ENCODE data around the gene CD84. TPM values are rescaled to one million over a fixed set of nuclear protein-coding genes. Genes with fewer than 3 reads are reported as not detected.
A peak's percentile ranks its signal among the peaks of the same experiment; 100 is the strongest.
"Not testable (repeated sequence)": the region's sequence is repeated elsewhere in the genome, so short reads cannot be mapped to it uniquely, and the experiment has no call there.

The CD84 gene
- total and polyA plus RNA-seq, 11 donors, result 0.49 to 36.2 (median 1.4) TPM

DNA sequence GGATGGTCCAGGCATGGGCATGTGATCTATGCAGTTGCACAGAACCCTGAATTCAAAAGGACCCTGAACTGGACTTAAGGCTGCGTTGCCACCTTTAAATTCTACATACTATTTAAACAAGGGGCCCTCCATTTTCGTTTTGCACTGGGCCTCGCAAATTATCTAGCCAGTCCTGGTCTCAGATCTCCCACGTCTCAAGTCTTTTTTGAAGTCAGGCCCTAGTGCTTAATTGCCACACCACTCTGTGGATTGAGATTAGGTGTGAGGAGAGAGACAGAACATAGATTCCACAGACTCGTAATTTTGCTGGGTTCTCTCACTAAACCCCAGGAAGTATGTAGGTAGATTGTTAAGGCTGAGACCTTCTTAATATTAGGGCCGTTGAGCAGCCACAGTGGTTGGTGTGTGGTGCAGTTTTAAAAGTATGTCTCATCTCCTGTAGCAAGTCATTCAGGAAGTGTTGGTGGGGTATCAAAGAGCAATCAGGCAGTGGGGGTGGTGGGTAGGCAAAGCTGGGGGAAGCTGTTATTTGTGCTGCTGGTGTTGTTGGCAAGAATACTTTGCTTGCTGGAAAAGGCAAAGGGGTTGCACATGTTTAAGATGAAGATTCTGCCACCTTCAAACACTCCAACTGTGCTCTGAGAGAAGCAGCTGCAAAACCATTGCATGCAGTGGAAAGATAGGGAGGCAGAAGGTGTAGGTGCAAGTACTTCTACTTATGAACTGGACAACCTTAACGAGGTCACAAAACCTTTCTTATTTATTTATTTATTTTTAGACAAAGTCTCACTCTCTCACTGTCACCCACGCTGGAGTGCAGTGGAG lies 11.2 kb downstream of the CD84 start:
- ATAC-seq (no peak), DNase-seq (no peak)
- no peak for TF ChIP-seq POLR2A (IDR thresholded peaks at IDR 0.05)
- TF ChIP-seq, protein P1, sequence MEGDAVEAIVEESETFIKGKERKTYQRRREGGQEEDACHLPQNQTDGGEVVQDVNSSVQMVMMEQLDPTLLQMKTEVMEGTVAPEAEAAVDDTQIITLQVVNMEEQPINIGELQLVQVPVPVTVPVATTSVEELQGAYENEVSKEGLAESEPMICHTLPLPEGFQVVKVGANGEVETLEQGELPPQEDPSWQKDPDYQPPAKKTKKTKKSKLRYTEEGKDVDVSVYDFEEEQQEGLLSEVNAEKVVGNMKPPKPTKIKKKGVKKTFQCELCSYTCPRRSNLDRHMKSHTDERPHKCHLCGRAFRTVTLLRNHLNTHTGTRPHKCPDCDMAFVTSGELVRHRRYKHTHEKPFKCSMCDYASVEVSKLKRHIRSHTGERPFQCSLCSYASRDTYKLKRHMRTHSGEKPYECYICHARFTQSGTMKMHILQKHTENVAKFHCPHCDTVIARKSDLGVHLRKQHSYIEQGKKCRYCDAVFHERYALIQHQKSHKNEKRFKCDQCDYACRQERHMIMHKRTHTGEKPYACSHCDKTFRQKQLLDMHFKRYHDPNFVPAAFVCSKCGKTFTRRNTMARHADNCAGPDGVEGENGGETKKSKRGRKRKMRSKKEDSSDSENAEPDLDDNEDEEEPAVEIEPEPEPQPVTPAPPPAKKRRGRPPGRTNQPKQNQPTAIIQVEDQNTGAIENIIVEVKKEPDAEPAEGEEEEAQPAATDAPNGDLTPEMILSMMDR (IDR thresholded peaks at IDR 0.05), result no peak
- Histone ChIP-seq H3K9me3 (peaks cover 0 to 11% (median 1%) of the 10 kb centered on the region in 12 donors), H3K36me3 (peaks cover 0 to 18% (median 0%) of the 10 kb centered on the region in 9 donors), H3K4me1 (peaks cover 0 to 90% (median 0%) of the 10 kb centered on the region in 12 donors), H3K27ac (peak overlapping the region in 1 of 12 donors; percentile 81), H3K27me3 (peaks cover 0 to 3% (median 0%) of the 10 kb centered on the region in 9 donors), H3K4me3 (no peak overlapping the region)
- 52 to 77% (median 62%) methylated on average over 8 of the region's 8 CpGs for WGBS, 4 donors
- intact Hi-C loops (cut with DNase I), result no loop called here

DNA sequence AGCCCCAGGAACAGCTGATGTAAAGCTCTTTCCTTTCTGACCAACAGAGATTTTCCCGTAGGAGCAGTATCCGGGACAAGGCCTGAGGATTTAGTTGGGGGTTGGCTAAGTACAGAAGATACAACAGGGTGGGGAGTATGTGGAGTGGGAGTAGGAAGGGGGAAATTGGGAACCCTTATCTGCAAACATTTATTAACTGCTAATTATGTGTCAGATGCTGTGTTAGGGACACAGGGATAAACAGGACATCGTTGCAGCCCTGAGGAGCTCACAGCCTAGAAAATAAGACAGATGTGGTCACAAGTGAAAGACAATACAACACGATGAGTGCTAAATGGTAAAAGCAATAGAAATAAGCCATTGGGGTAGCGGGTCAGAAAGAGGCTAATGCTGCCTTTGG lies 12.0 kb downstream of the CD84 start:
- no peak for TF ChIP-seq POLR2A (IDR thresholded peaks at IDR 0.05)
- Histone ChIP-seq H3K27ac (peak overlapping the region in 1 of 12 donors; percentile 81), H3K4me3 (no peak overlapping the region), H3K27me3 (no peaks in the 10 kb centered on the region), H3K9me3 (peaks cover 0 to 18% (median 2%) of the 10 kb centered on the region in 12 donors), H3K4me1 (peaks cover 0 to 83% (median 0%) of the 10 kb centered on the region in 12 donors), H3K36me3 (peaks cover 0 to 20% (median 0%) of the 10 kb centered on the region in 9 donors)
- intact Hi-C loops (cut with DNase I), result no loop called here
- WGBS, 4 donors, result 69 to 72% (median 71%) methylated on average over 5 of the region's 5 CpGs
- no peak for DNase-seq
- no peak for ATAC-seq

DNA sequence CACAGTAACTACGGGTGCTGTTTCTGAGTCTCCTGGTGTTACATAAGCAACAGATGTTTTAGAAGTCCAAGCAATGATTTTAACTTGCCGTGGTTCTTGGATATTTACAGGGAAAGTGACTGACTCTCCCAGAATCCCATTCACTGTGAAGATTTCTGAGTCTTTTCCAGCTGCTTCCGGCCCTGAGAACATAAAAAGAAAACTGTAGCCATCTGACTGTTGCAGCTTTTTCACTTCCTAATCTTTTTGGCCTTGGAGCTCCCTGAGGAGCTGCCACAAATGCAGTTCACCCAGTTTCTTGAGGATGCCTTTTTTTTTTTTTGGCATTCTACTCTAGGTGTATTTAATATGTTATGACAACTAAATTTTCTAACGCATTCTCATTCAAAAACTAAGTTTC lies 13.7 kb downstream of the CD84 start:
- intact Hi-C loops (cut with DNase I), result no loop called here
- 45 to 60% (median 50%) methylated on average over 4 of the region's 4 CpGs for WGBS, 4 donors
- DNase-seq (peak in 1 of 5 donors; percentile 25), ATAC-seq (peak in 1 of 4 donors; percentile 20)
- H3K27ac ChIP-seq, result peak overlapping the region in 1 of 12 donors; percentile 81
- H3K4me1 ChIP-seq, result peaks cover 0 to 82% (median 0%) of the 10 kb centered on the region in 12 donors
- H3K27me3 ChIP-seq, result no peaks in the 10 kb centered on the region
- TF ChIP-seq, protein P1 (IDR thresholded peaks at IDR 0.05), result no peak
- TF ChIP-seq POLR2A (IDR thresholded peaks at IDR 0.05), result no peak
- H3K36me3 ChIP-seq, result peaks cover 0 to 20% (median 0%) of the 10 kb centered on the region in 9 donors
- H3K9me3 ChIP-seq, result peaks cover 0 to 21% (median 2%) of the 10 kb centered on the region in 12 donors
- H3K4me3 ChIP-seq, result peak overlapping the region in 2 of 12 donors; percentile 1 to 4

DNA sequence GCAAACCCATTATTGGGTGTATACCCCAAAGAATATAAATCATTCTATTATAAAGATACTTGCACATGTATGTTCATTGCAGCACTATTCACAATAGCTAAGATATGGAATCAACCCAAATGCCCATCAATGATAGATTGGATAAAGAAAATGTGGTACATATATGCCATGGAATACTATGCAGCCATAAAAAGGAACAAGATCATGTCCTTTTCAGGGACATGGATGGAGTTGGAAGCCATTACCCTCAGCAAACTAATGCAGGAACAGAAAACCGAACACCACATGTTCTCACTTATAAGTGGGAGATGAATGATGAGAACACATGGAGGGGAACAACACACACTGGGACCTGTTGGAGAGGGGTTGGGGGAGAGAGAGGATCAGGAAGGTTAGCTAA lies 16.1 kb downstream of the CD84 start:
- Histone ChIP-seq H3K36me3 (peaks cover 0 to 20% (median 0%) of the 10 kb centered on the region in 9 donors), H3K9me3 (peaks cover 0 to 21% (median 2%) of the 10 kb centered on the region in 12 donors), H3K4me1 (peaks cover 0 to 75% (median 0%) of the 10 kb centered on the region in 12 donors)
- intact Hi-C loops (cut with DNase I); H3K4me3 ChIP-seq; H3K27me3 ChIP-seq; H3K27ac ChIP-seq; DNase-seq; ATAC-seq: not testable (repeated sequence)
- 64 to 76% (median 70%) methylated on average over 1 of the region's 1 CpG for WGBS, 4 donors

DNA sequence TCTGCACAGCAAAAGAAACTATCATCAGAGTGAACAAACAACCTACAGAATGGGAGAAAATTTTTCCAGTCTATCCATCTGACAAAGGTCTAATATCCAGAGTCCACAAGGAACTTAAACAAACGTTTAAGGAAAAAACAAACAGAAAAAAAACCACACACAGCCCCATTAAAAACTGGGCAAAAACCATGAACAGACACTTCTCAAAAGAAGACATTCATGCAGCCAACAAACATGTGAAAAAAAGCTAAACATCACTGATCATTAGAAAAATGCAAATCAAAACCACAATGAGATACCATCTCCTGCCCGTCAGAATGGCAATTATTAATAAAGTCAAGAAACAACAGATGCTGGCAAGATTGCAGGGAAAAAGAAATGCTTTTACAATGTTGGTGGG lies 16.6 kb downstream of the CD84 start:
- Histone ChIP-seq H3K9me3 (peaks cover 0 to 21% (median 2%) of the 10 kb centered on the region in 12 donors), H3K36me3 (peaks cover 0 to 20% (median 0%) of the 10 kb centered on the region in 9 donors), H3K4me1 (peaks cover 0 to 70% (median 0%) of the 10 kb centered on the region in 12 donors)
- WGBS, 4 donors, result 77 to 82% (median 81%) methylated on average over 2 of the region's 2 CpGs
- H3K27me3 ChIP-seq; H3K4me3 ChIP-seq; intact Hi-C loops (cut with DNase I); H3K27ac ChIP-seq; DNase-seq; ATAC-seq: not testable (repeated sequence)

Data from heart left ventricle (tissue), 16 donors.